Loucy (cell line): ENCODE measurements around the gene SASH1.

ENCODE experiments used
- H2AFZ ChIP-seq: fragments of 200-600 bp; sonication (generic); 2 replicates; pipeline ENCODE4 v1.6.0; 2016; ENCODE audit warnings: antibody characterized with exemption, mild to moderate bottlenecking, low read length, moderate library complexity
- H3F3A ChIP-seq: fragments of 200-600 bp; 2 replicates; pipeline ENCODE4 v1.6.0; 2016; ENCODE audit warnings: antibody characterized with exemption, low read depth, mild to moderate bottlenecking
- H3K27me3 ChIP-seq: fragments of 200-600 bp; sonication (generic); 2 replicates; pipeline ENCODE4 v1.6.1; 2014; ENCODE audit warnings: low read length, mild to moderate bottlenecking; ENCODE audit not compliant: insufficient read depth, poor library complexity, severe bottlenecking
- H3K36me3 ChIP-seq: fragments of 200-600 bp; sonication (generic); 2 replicates; pipeline ENCODE4 v1.6.1; 2016; ENCODE audit warnings: low read length; ENCODE audit not compliant: insufficient read depth
- H3K4me1 ChIP-seq: fragments of 200-600 bp; sonication (generic); 2 replicates; pipeline ENCODE4 v1.5.1; 2014; ENCODE audit warnings: low read length, mild to moderate bottlenecking; ENCODE audit not compliant: insufficient read depth, poor library complexity, severe bottlenecking
- H3K4me2 ChIP-seq: fragments of 200-600 bp; sonication (generic); 2 replicates; pipeline ENCODE4 v1.6.0; 2014; ENCODE audit warnings: antibody characterized with exemption, low read length, low read depth, mild to moderate bottlenecking; ENCODE audit not compliant: poor library complexity, severe bottlenecking
- H3K4me3 ChIP-seq: fragments of 200-600 bp; sonication (generic); 2 replicates; pipeline ENCODE4 v1.5.1; 2014; ENCODE audit warnings: low read length, mild to moderate bottlenecking, mixed read lengths; ENCODE audit not compliant: poor library complexity, severe bottlenecking
- H3K79me2 ChIP-seq: fragments of 200-600 bp; sonication (generic); 2 replicates; pipeline ENCODE4 v1.6.1; 2014; ENCODE audit warnings: low read length; ENCODE audit not compliant: insufficient read depth
- H3K9ac ChIP-seq: fragments of 200-600 bp; sonication (generic); 2 replicates; pipeline ENCODE4 v1.6.0; 2014; ENCODE audit warnings: mild to moderate bottlenecking, low read depth, low read length, moderate library complexity; ENCODE audit not compliant: poor library complexity, severe bottlenecking
- H3K9me2 ChIP-seq: fragments of 200-600 bp; sonication (generic); replicated peaks from 2 replicates; pipeline ENCODE4 v1.6.1; 2016; ENCODE audit warnings: low read depth, low read length, mixed read lengths
- H3K9me3 ChIP-seq: fragments of 200-600 bp; sonication (generic); 2 replicates; pipeline ENCODE4 v1.6.1; 2014; ENCODE audit warnings: mild to moderate bottlenecking, antibody characterized with exemption, low read length, low read depth; ENCODE audit not compliant: insufficient read depth
- H4K20me1 ChIP-seq: fragments of 200-600 bp; sonication (generic); 2 replicates; pipeline ENCODE4 v1.6.0; 2014; ENCODE audit warnings: antibody characterized with exemption, low read length, mild to moderate bottlenecking; ENCODE audit not compliant: insufficient read depth, poor library complexity, severe bottlenecking
- CTCF ChIP-seq: fragments of 200-600 bp; sonication (generic); conservative IDR thresholded peaks from 2 replicates; pipeline ENCODE4 v1.5.1; 2014; ENCODE audit warnings: mild to moderate bottlenecking, antibody characterized with exemption, low read length
- EZH2phosphoT487 ChIP-seq: fragments of 200-600 bp; IDR thresholded peaks from 2 replicates; pipeline ENCODE4 v1.6.1; 2018; ENCODE audit warnings: antibody characterized with exemption, mild to moderate bottlenecking, moderate library complexity, borderline replicate concordance

The SASH1 gene

GRCh38 chr6:148502083-148502772 is 159.6 kb downstream of the SASH1 start:
- Histone ChIP-seq H3K9me2 (no peaks in the 10 kb centered on the region), H3K79me2 (no peaks in the 10 kb centered on the region), H3K9me3 (no peaks in the 10 kb centered on the region), H3K27me3 (no peaks in the 10 kb centered on the region), H3K9ac (no peak overlapping the region), H3K4me2 (no peak overlapping the region), H3K4me1 (no peaks in the 10 kb centered on the region), H3K4me3 (no peak overlapping the region), H3F3A (no peaks in the 10 kb centered on the region), H3K36me3 (no peaks in the 10 kb centered on the region), H4K20me1 (no peaks in the 10 kb centered on the region), H2AFZ (no peak overlapping the region)
- no peak for TF ChIP-seq CTCF
- TF ChIP-seq EZH2phosphoT487 = no peak

- Histone ChIP-seq H3K9me2 (no peaks in the 10 kb centered on the region), H3K4me3 (no peak overlapping the region), H3K9ac (no peak overlapping the region), H4K20me1 (no peaks in the 10 kb centered on the region), H3K36me3 (no peaks in the 10 kb centered on the region), H3K9me3 (no peaks in the 10 kb centered on the region), H2AFZ (no peak overlapping the region), H3K27me3 (no peaks in the 10 kb centered on the region), H3F3A (no peaks in the 10 kb centered on the region), H3K79me2 (no peaks in the 10 kb centered on the region), H3K4me1 (no peaks in the 10 kb centered on the region), H3K4me2 (no peak overlapping the region)
- TF ChIP-seq CTCF = no peak
- TF ChIP-seq EZH2phosphoT487 = no peak
Observed at GRCh38 chr6:148502773-148503135, 160.1 kb downstream of the SASH1 start.

- Histone ChIP-seq H3K36me3 (no peaks in the 10 kb centered on the region), H2AFZ (no peak overlapping the region), H4K20me1 (no peaks in the 10 kb centered on the region), H3K4me3 (no peak overlapping the region), H3K9me3 (no peaks in the 10 kb centered on the region), H3K9me2 (no peaks in the 10 kb centered on the region), H3K4me1 (no peaks in the 10 kb centered on the region), H3K9ac (no peak overlapping the region), H3K27me3 (no peaks in the 10 kb centered on the region), H3K79me2 (no peaks in the 10 kb centered on the region), H3F3A (no peaks in the 10 kb centered on the region), H3K4me2 (no peak overlapping the region)
- no peak for TF ChIP-seq CTCF
- TF ChIP-seq EZH2phosphoT487 = no peak
Observed at GRCh38 chr6:148503703-148504102, 161.1 kb downstream of the SASH1 start.
